Germinal center (tissue), 1 donor: Measurements from ENCODE around the gene HOXC6.
"Not testable (repeated sequence)": the region's sequence is repeated elsewhere in the genome, so short reads cannot be mapped to it uniquely, and the experiment has no call there.

ENCODE experiments used
- DNase-seq: peaks from one replicate; pipeline ENCODE4 v3.0.0; 2012; ENCODE audit warnings: mixed read lengths, low spot score

The HOXC6 gene

GRCh38 chr12:54054742-54055194, 26.5 kb downstream of the HOXC6 start:
- no peak for DNase-seq

- DNase-seq: no peak
These were observed 27.3 kb downstream of the HOXC6 start for GRCh38 chr12:54055552-54055951.

- DNase-seq: no peak
These were observed 27.9 kb downstream of the HOXC6 start for GRCh38 chr12:54056110-54056509.

- no peak for DNase-seq
These were observed 30.0 kb downstream of the HOXC6 start for GRCh38 chr12:54058128-54058768.

GRCh38 chr12:54059668-54060067, 31.4 kb downstream of the HOXC6 start:
- no peak for DNase-seq

GRCh38 chr12:54060174-54060974, 32.1 kb downstream of the HOXC6 start:
- no peak for DNase-seq

- DNase-seq: no peak
These were observed 32.9 kb downstream of the HOXC6 start for GRCh38 chr12:54060975-54061778.

GRCh38 chr12:54065677-54066076, 37.4 kb downstream of the HOXC6 start:
- no peak for DNase-seq

GRCh38 chr12:54066408-54066807, 38.2 kb downstream of the HOXC6 start:
- no peak for DNase-seq

- no peak for DNase-seq
These were observed 40.3 kb downstream of the HOXC6 start for GRCh38 chr12:54068418-54069070.

GRCh38 chr12:54071942-54072341, 43.7 kb downstream of the HOXC6 start:
- no peak for DNase-seq

GRCh38 chr12:54074308-54074707, 46.1 kb downstream of the HOXC6 start:
- no peak for DNase-seq

GRCh38 chr12:54075409-54075808, 47.2 kb downstream of the HOXC6 start:
- DNase-seq: no peak

GRCh38 chr12:54075974-54076373, 47.7 kb downstream of the HOXC6 start:
- DNase-seq: no peak

- not testable (repeated sequence) for DNase-seq
These were observed 49.6 kb downstream of the HOXC6 start for GRCh38 chr12:54077843-54078242.

- DNase-seq: not testable (repeated sequence)
These were observed 50.9 kb downstream of the HOXC6 start for GRCh38 chr12:54079115-54079514.
